ELF-1 (cell line): ENCODE measurements around the gene TMEM74B.
A peak's percentile ranks its signal among the peaks of the same experiment; 100 is the strongest.
"Not testable (repeated sequence)": the region's sequence is repeated elsewhere in the genome, so short reads cannot be mapped to it uniquely, and the experiment has no call there.

Source experiments
- DNase-seq: peaks from one replicate; pipeline ENCODE4 v3.0.0-alpha.2; 2016; ENCODE audit warnings: low read depth, low spot score

The TMEM74B gene

DNA sequence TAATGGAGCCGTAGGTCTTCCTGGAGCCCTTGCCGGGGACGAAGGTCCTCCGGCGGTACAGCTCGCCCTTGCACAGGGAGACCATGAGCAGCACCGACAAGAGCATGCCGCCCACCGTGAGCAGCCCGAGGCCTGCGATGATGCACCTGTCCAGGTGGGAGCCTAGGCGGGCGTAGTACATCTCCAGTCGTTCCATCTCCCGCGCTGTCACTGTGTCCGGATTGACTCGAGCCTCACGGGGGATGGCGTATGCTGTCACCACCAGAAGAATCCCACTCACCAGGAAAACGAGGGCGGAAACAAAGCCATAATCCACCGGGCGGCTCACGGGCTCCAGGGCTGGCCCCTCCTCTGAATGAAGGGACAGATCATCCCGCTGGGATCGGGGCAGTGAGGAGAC, 3.8 kb downstream of the TMEM74B start:
- no peak for DNase-seq

DNA sequence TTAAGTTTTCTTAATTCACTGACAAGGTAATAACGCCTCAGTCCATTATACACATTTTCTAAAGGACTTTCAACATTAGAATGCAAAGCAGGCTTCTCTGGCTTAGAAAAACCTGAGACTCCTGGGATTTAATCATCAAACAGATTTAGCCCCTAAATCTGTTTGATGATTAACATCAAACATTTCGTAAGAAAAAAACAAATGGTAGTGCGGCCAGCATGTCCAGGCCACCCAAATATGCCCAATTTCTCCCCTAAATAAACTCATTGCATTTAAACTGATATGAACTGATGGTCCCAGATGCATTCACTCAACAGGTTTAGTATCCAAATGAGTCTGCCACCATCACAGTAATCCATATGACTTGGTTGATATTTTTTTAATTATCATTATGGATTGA, 6.2 kb downstream of the TMEM74B start:
- DNase-seq: no peak

DNA sequence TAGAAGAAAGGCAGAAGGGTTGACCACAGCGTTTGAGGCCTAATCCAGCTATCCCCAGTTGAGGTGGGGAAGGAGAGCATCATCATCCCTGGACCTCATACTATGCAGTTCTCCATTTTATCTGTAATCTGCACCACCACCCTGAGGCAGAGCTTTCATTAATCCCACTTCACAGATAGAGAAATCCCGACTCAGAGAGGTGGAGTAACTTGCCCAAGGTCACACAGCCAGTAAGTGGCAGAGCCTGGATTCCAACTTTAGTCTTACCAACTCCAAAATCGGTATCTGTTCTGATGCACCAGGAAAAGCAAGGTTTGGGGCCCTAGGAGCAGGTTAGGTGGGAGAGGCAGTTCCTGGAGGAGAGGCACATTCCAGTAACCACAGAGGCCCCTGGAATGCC, 6.7 kb downstream of the TMEM74B start:
- DNase-seq: no peak

DNA sequence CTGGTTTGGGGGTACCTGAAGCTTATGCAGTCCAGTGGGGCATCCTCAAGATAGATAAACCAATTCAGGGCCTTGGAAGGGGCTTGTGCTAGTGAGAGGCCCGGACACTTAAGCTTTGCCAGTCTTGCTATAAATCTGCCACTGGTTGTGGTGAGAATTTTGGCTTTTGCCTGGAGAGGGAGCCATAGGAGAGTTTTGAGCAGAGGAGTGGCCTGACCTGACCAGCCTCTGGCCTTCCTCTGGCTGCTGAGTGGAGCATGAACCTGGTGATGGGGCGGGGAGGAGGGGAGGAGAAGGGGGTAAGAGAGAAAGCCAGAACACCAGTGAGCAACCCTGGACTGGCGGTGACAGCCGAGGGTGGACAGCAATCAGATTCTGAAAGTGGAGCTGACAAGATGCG, 7.1 kb downstream of the TMEM74B start:
- DNase-seq: peak; percentile 74

DNA sequence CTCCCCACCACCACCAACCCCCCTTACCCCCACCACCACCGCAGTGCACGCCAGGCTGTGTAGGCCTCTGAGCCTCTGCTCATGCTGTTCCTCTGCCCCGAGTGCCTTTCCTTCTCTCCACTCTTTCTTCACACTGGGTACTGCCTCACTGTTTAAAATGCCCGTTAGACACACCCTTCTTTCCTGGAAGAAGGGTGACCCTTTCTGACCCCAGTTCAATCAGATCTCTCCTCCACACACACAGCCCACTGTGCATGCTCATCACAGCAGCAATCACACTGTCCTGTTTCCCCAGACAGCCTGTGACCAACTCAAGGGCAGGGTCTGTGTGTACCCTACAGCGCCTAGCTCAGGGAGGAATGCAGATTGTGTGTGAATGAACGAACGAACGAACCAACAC, 10.0 kb downstream of the TMEM74B start:
- no peak for DNase-seq

DNA sequence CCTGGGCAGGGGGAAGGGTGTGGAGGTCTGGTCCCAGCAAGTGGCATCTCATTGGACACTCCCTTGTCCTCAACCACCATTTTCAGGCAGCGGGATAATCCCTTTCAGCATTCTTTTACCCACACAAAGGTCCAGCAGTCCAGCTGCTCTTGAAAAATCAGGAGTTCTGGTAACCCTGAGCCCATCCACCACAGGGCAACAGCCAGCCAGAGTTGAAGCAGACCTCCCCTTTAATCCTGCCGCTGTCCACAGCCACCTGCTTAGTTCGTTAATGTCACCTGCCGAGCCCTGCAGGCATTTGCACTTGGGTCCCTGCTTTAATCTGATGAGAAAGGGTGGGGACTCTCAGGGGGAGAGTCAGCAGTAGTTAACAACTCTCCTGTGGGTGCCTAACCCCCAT, 11.1 kb downstream of the TMEM74B start:
- no peak for DNase-seq

DNA sequence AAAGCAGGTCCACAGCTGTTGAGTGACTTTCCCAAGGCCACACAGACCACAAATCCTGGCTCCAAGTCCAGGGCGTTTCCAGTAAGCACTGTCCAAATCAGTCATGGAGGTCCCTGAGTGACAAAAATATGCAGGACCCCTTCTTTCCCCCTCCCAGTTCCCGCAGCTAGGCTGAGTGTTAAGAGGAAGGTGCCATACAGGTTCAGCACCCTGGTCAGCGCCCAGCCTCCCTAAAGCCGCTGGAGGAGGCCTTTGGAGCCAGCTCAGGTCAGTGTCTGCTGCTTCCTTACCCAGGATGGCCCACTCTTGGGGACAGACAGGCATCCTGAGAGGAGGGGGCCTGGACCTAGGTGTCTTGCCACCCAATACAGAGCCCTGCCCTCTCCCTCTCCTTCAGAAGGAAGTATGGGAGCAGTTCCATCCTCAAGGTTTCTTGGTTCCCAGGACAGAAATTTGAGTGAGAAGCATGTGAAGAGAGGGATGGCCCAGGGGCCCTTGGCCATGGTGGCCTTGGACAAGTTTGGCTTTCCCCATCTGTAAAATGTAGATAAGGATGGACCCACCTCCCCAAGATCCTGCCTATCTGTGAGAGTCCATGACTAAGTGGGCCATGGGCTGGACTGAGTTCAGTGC, 13.2 kb downstream of the TMEM74B start:
- DNase-seq: peak; percentile 67

DNA sequence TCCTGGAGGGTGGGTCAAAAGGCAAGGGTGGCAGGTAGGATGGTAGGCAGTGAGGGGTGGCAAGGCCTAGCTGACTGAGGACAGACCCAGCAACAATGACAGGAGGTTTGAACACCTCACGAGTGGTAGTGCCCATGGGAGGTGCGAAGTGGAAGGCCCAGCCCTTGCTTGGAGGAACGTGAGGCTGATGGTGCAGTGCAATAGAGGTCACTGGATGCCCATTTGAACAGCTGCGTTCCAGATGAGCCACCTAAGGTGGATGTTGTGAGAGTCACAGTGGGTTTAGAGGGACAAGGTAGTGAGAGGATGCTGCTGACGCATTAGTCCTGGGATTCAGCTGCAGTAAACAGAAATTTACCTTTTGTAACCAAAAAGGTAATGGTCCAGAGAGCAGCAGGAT, 15.6 kb downstream of the TMEM74B start:
- no peak for DNase-seq

DNA sequence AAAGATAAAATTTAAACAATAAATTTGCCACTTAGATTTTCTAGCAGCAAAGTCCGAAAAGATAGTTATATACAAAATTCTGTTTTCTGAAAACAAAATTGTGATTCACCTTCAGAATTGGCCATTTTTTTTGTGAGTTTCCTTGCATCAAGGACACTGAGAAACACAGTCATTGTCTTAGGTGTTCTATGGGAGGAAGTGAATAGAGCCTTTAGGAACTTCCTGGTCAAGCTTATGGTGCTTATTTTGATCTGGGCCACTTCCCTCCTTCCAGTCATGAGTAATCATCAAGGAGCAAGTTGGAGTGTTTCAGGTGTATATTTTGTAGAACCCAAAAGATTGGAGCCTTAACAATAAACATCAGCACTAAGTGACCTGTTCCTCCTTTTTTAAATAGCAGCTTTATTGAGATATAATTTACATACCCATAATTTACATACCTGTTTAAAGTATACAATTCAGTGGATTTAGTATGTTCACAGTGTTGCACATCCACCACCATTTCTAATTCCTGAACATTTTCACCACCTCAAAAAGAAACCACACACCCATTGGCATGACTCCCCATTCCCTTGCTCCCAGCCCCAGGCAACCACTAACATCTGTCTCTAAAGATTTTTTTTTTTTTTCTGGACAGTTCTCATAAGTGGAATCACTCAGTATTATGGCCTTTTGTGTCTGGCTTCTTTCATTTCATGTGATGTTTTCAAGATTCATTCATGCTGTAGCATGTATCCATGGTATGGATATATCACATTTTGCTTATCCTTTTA, 17.6 kb downstream of the TMEM74B start:
- DNase-seq: no peak

DNA sequence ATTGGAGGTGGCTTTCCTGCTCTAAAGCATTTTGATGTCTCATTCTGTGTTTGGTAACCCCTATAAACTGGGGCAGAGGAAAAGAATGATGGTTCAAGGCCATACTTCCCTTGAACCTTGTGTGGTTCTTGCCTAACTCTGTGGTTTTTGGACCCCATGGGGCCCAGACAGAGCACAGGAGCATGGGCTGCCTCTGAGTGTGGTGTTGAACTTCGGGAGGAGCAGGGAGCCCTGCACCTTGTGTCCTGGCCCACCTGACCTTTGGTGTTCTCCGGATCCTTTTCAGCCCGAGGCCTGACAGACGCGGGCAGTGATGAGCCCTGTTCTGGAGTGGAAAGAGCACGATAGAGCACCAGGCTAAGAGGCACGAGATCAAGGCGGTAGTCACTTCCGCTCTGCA, 18.8 kb downstream of the TMEM74B start:
- no peak for DNase-seq

DNA sequence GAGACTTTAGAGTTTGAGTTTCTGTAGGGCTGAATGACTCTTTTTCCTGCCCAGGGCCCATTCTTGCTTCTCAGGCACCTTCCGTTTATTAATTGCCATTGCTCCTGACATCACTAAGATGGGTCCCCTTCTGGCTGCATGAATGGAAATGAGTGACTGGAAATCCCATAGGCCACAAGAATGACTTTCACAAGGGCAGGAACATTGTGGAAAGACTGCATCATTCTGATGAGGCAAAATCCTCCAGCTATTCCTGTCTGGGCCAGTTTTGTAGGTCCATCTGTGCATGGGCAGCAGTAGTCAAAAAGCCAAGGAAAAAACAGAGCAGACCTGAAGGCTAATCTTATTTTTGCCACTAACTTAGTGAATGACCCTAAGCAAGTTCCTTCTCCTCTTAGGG, 19.3 kb downstream of the TMEM74B start:
- DNase-seq: no peak

DNA sequence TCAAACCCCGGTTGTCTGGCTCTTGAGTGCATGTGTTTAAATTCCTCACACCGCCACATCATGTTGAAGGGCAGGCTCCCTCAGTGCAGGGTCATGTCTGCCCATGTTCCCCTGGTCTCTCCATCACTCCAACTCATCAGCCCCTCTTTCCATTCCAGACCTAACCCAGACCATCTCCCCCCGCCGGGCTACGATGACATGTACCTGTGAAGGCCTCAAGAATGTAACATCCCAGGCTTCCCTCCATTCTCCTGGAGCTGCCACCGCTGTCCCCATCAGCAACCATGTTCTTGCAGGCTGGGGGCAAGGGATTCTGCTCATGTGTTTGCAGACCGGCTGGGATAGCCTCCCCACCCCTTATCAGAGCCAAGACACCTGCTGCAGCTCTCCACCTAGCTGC, 19.9 kb downstream of the TMEM74B start:
- no peak for DNase-seq

DNA sequence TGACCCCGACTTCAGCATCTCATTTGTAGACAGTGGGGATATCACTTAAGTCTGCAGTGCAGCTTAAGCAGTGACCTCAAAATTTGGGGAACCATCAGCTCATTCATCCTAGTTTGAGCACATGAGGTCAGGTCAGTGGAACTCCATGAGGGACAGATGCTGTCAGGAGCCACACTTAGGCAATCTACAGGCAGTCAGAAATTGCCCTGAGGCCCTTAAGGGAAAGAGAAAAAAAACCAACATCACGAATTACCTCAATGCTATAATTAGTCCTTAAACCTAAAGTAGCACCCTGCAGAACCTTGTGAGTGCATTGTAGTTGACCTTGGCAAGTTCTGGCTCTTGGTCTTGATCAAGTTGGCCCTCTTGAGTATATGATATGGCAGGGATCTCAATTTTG, 21.1 kb downstream of the TMEM74B start:
- DNase-seq: no peak

DNA sequence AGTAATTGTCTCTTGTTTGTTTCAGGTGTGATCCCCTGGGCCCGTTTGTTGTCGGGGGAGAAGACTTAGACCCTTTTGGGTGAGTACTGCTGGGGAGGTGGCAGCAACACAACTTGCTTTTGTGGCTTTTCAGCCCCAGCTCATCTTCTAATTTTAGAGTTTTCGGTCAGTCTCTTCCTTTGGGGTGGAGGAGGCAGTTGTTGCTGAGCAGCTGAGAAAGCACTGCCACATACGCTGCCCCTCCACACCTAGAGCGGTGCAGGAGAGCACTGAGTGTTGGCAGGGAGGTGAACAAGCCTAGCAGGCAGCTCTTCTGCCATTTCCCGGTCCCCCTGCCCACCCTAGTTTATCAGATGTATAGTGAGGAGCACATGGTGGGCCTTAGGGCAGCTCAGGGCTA, 21.7 kb downstream of the TMEM74B start:
- DNase-seq: no peak

DNA sequence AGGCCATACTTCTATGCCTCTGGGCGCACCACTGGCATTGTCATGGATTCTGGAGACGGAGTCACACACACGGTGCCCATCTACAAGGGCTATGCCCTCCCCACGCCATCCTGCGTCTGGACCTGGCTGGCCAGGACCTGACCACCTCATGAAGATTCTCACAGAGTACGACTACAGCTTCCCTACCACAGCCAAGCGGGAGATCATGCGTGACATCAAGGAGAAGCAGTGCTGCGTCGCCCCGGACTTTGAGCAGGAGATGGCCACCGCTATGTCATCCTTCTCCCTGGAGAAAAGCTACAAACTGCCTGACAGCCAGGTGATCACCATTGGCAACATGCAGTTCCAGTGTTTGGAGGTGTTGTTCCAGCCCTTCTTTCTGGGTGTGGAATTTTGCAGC, 23.8 kb downstream of the TMEM74B start:
- no peak for DNase-seq

DNA sequence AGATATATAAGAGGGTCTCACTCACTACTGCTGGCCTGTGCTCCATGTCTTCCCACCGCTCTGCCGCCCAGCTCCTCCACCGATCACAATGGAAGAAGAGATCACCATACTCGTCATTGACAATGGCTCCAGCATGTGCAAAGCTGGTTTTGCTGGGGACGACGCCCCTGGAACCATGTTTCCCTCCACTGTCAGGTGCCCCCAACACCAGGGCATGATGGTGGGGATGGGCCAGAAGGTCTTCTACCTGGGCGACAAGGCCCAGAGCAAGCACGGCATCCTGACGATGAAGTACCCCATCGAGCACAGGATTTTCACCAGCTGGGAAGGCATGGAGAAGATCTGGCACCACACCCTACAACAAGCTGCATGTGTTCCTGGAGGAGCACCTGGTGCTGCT, 24.3 kb downstream of the TMEM74B start:
- no peak for DNase-seq

DNA sequence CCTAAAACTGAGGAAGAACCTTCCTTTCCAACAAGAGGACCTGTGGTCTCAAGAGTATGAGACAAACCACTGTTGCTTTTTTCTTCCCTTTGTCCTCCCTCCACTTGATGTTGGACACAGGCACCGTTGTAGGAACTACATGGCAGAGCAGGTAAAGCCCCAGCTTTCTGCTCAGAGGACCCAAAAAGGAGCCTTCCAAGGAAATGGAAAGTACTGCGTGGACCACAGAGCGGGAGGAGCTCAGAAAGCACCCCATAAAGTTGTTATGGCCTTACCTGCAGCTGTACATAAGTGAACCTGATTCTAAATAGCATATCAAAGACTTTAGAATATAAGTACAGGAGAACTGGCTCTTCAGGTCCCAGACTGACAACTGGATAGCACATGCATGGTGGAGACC, 29.4 kb downstream of the TMEM74B start:
- no peak for DNase-seq

DNA sequence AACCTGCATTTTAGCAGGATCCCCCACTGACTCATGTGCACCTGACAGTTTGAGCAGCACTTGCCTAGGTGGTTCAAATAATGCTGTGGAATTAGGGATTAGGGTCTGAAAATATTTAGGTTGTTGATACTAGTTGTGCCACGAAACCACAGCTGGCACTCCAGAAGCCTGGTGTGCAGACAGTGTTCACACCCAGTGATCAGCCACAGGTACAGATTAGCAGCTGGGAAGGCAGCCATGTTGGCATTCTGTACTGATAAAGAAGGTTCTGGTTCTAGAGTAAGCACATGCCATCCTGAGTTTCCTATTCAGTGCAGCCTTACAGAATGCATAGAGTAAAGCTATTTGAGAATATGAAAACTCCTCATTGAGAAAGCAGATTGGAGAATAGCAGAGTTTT, 30.1 kb downstream of the TMEM74B start:
- no peak for DNase-seq

DNA sequence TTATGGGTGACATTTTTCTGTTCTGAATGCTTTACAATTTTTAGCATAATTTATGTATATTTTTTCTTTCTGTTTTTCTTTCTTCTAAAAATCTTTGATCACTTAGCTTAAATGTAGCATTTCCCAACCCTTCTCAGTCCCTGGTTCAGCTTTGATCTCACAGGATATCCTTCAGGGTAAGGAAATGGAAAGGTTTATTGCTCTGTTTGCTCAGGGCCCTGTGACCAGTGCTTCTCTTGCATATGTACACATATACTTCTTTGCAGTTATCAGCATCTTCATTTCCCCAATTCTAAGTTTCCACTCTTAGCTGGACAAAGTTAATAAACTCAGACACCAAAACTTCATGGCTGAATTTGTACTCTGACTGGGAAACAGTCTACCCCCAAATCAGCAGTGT, 30.6 kb downstream of the TMEM74B start:
- DNase-seq: no peak

DNA sequence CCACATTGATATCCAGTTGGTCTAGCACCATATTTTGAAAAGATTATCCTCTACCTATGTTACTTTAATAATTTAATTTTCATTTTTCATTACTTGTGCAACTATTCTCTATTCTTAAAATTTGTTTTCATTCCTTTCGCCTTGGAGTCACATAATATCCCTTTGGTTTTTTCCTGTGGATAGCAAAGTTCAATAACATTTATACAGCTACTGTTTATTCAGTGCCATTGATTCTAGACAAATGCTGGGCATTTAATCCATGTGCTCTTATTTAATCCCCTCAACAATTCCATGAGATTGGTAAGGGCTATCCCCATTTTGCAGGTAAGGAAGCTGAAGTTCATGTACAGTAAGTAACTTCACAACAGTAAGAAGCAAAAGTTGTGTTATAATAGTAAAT, 33.8 kb downstream of the TMEM74B start:
- no peak for DNase-seq

DNA sequence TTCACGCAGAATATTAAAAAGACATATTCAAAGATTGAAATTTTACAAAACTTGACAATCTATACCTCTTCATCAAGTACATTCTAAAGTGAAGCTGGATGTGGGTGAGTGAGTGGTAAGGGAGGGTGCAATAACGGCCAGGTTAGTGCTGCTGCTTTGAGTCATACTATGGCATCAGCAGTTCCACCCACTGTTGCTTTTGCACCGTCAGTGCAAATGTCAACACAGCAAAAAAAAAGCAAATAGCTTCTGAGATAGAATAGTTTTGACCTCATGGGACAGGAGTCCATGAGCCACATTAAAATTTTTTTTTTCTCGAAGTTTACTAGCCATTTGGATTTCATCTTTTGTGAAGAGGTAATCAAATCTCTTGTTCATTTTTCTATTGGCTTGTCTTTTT, 34.6 kb downstream of the TMEM74B start:
- no peak for DNase-seq

DNA sequence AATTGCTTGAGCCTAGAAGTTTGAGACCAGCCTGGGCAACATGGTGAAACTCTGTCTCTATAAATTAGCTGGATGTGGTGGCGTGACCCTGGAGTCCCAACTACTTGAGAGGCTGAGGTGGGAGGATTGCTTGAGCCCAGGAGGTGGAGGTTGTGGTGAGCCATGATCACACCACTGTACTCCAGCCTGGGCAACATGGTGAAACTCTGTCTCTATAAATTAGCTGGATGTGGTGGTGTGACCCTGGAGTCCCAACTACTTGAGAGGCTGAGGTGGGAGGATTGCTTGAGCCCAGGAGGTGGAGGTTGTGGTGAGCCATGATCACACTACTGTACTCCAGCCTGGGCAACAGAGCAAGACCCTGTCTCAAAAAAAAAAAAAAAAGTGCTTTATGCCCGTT, 35.0 kb downstream of the TMEM74B start:
- not testable (repeated sequence) for DNase-seq

DNA sequence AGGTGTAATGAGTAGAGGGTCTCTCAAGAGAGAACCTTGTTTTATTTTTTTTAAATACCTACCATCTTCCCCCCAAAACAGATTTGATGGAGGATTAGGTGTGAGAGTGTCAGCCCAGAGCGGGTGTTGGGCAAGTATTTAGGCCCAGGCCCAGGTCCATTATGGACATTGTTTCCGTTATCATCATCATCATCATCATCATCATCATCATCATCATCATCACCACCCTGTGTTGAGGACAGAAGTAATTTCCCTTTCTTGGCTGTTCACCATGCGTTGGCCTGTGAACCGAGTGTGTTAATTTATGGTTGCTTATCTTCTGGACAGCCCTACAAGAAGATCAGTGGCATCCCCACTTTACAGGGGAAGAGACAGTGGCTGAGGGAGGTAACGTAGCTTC, 37.8 kb downstream of the TMEM74B start:
- DNase-seq: no peak
